ENCODE results near the gene RPS25. TPM values are rescaled to one million over a fixed set of nuclear protein-coding genes. Genes with fewer than 3 reads are reported as not detected.

RPS25 gene
- total RNA-seq, 1 experiment from 2014 or later: 1,450 TPM

DNA sequence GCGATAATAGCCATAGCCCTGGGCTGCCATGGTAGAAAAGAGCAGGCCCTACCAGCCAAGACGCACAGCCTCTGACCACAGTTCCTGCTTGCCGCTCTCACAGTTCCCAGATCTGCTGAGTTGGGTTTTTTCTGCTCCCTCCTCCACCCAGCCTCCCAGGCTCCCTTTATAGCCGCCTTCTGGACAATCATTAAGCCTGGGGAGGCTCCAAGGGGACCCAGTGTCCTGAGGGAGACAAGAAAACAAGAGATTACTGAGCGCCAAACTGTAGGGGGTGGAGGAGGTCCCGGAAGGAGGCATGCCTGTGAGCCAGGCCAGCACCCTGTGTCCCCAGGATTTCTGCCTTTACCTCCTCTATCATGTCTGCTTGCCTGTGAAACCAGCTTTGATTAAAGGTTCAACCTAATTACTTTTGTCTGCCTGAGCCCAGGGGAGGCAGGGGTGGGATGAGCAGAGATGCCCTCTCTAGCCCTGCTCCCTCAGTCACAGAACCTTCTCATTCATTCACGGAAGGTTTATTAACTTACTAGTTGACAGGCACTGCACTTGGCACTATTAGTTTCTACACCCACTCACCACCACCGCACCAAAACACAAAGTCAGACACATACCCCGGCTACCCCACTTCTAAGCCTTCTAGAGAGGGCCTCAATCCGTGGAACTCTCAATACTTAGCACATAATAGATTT lies 11.3 kb upstream of the RPS25 start:
- no CpG with 5 or more reads among the region's 10 CpGs for WGBS (ENCODE audit: extremely low coverage, insufficient read length, low lambda C conversion rate)
- TF ChIP-seq CTCF (conservative IDR thresholded peaks at IDR 0.05): no peak
- Mint-ChIP-seq H3K27ac (peak overlapping the region in 2 of 3 experiments; percentile 32 to 59; a peak in 6 of 7 replicates), H3K9me3 (no peaks in the 10 kb centered on the region), H3K27me3 (ENCODE audit: low read depth) (no peaks in the 10 kb centered on the region; the same call in 1 of the 2 replicates), H3K4me3 (peak overlapping the region; percentile 79 to 83), H3K4me1 (peaks cover 22% of the 10 kb centered on the region in 2 experiments), H3K36me3 (ENCODE audit: insufficient read depth in 1 of 3, low read depth in 3 of 3) (peaks cover 21 to 43% (median 42%) of the 10 kb centered on the region in 3 experiments)
- Histone ChIP-seq H3K4me2 (ENCODE audit: insufficient read depth, insufficient read length, low read length) (peak overlapping the region; percentile 47), H3K4ac (ENCODE audit: low read depth, low read length) (no peak overlapping the region), H2BK15ac (ENCODE audit: low read depth, low read length) (no peak overlapping the region), H3K23me2 (ENCODE audit: insufficient read length, low read depth, low read length, poor library complexity, severe bottlenecking) (peaks cover 14% of the 10 kb centered on the region), H4K91ac (ENCODE audit: insufficient read length, low read depth, low read length) (no peak overlapping the region), H3K23ac (ENCODE audit: insufficient read length, low read depth, low read length) (no peak overlapping the region), H3K9ac (ENCODE audit: extremely low read depth, insufficient read length, low read length) (peak overlapping the region; percentile 80), H3K56ac (ENCODE audit: insufficient read length, low read depth, low read length) (no peak overlapping the region), H3K27ac (ENCODE audit: insufficient read length, low read depth, low read length) (no peak overlapping the region), H3K27me3 (ENCODE audit: insufficient read depth, low read length) (no peaks in the 10 kb centered on the region), H3K4me1 (ENCODE audit: insufficient read depth, low read length) (peaks cover 8% of the 10 kb centered on the region; the same call in 1 of the 2 replicates), H2AK5ac (ENCODE audit: insufficient read length, low read length) (no peak overlapping the region), H2BK20ac (ENCODE audit: low read depth, low read length, poor library complexity, severe bottlenecking) (no peak overlapping the region), H3K14ac (ENCODE audit: insufficient read depth, low read length) (no peak overlapping the region), H2BK12ac (ENCODE audit: insufficient read length, low read depth, low read length) (no peak overlapping the region), H3K79me1 (ENCODE audit: insufficient read depth, low read depth, low read length, poor library complexity, severe bottlenecking) (peaks cover 3% of the 10 kb centered on the region), H4K8ac (replicated peaks; ENCODE audit: insufficient read length, low read depth, low read length) (no peak overlapping the region), H2BK5ac (ENCODE audit: insufficient read length, low read length) (no peak overlapping the region), H3K79me2 (ENCODE audit: insufficient read depth, low read length) (no peaks in the 10 kb centered on the region), H3K18ac (ENCODE audit: insufficient read length, low read depth, low read length) (no peak overlapping the region), H4K5ac (ENCODE audit: insufficient read length, low read depth, low read length) (no peak overlapping the region), H3K9me3 (ENCODE audit: control insufficient read depth, low read depth, low read length) (no peaks in the 10 kb centered on the region), H2AFZ (ENCODE audit: low read length) (no peak overlapping the region), H3T11ph (ENCODE audit: low read length) (no peak overlapping the region), H2BK120ac (ENCODE audit: low read depth, low read length, poor library complexity, severe bottlenecking) (no peak overlapping the region), H4K20me1 (ENCODE audit: control insufficient read depth, insufficient read depth, insufficient read length) (no peaks in the 10 kb centered on the region)
- DNase-seq: no peak
